ENCODE data around the gene DPP6.

- TF ChIP-seq, protein P1, sequence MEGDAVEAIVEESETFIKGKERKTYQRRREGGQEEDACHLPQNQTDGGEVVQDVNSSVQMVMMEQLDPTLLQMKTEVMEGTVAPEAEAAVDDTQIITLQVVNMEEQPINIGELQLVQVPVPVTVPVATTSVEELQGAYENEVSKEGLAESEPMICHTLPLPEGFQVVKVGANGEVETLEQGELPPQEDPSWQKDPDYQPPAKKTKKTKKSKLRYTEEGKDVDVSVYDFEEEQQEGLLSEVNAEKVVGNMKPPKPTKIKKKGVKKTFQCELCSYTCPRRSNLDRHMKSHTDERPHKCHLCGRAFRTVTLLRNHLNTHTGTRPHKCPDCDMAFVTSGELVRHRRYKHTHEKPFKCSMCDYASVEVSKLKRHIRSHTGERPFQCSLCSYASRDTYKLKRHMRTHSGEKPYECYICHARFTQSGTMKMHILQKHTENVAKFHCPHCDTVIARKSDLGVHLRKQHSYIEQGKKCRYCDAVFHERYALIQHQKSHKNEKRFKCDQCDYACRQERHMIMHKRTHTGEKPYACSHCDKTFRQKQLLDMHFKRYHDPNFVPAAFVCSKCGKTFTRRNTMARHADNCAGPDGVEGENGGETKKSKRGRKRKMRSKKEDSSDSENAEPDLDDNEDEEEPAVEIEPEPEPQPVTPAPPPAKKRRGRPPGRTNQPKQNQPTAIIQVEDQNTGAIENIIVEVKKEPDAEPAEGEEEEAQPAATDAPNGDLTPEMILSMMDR (IDR thresholded peaks at IDR 0.05; ENCODE audit: control extremely low read depth in 1 of 3, insufficient read depth in 1 of 3, low read depth in 1 of 3, low read length in 3 of 3): no peak
- no peak for TF ChIP-seq SP1 (IDR thresholded peaks at IDR 0.05; ENCODE audit: low read depth, low read length)
Observed at GRCh38 chr7:154195266-154195665, 143.1 kb downstream of the DPP6 start.
